Common myeloid progenitor, CD34-positive (primary cell): ENCODE measurements around the gene NRN1.
A peak's percentile ranks its signal among the peaks of the same experiment; 100 is the strongest.

Experiments
- CTCF ChIA-PET: fragments of 350-600 bp; sonication (Branson Sonifier 250); formaldehyde crosslinking; loops from one replicate; lab custom pipeline; 2021; ENCODE audit warnings: antibody characterized with exemption; lab: Charles Lee
- POLR2A ChIA-PET: fragments of 350-600 bp; sonication (Branson Sonifier 250); formaldehyde crosslinking; loops from one replicate; lab custom pipeline; 2021; ENCODE audit warnings: antibody characterized with exemption; lab: Charles Lee
- DNase-seq, 3 donors: peaks; one replicate each; pipeline versions ENCODE4 v3.0.0 to v3.0.0-alpha.2; 2013
- H3K27ac ChIP-seq, 2 experiments: 1 replicate in 1 of 2; 2 replicates in 1 of 2; pipeline ENCODE4 v1.7.0; 2013; ENCODE audit warnings: inconsistent platforms in 2 of 2, low read length in 2 of 2, mild to moderate bottlenecking in 2 of 2, low read depth in 1 of 2, moderate library complexity in 1 of 2; ENCODE audit not compliant: severe bottlenecking in 2 of 2, insufficient read depth in 1 of 2, poor library complexity in 1 of 2
- H3K27me3 ChIP-seq, 5 experiments: replicated peaks in 2 of 5; 1 replicate in 3 of 5; 2 replicates in 2 of 5; pipeline versions ENCODE4 v1.6.1 to v1.7.0; 2013; ENCODE audit warnings: low read length in 4 of 5, mild to moderate bottlenecking in 2 of 5, moderate library complexity in 2 of 5, inconsistent platforms in 1 of 5; ENCODE audit not compliant: insufficient read depth in 5 of 5, control insufficient read depth in 4 of 5
- H3K36me3 ChIP-seq, 4 experiments: 1 replicate in 2 of 4; 2 replicates in 2 of 4; pipeline versions ENCODE4 v1.6.1 to v1.7.0; 2013; ENCODE audit warnings: low read length in 3 of 4, control low read depth in 1 of 4, mild to moderate bottlenecking in 1 of 4; ENCODE audit not compliant: control insufficient read depth in 4 of 4, insufficient read depth in 4 of 4
- H3K4me1 ChIP-seq, 4 experiments: 1 replicate in 3 of 4; 2 replicates in 1 of 4; pipeline versions ENCODE4 v1.6.1 to v1.7.1; 2013; ENCODE audit warnings: low read length in 3 of 4, mild to moderate bottlenecking in 3 of 4, control low read depth in 1 of 4, inconsistent platforms in 1 of 4, moderate library complexity in 1 of 4; ENCODE audit not compliant: control insufficient read depth in 4 of 4, insufficient read depth in 4 of 4; ENCODE audit errors: control extremely low read depth in 1 of 4
- H3K4me3 ChIP-seq, 7 experiments: 1 replicate in 4 of 7; 2 replicates in 3 of 7; pipeline versions ENCODE4 v1.5.1 to v1.7.0; 2013; ENCODE audit warnings: mild to moderate bottlenecking in 7 of 7, low read length in 6 of 7, moderate library complexity in 6 of 7, inconsistent platforms in 2 of 7, low read depth in 2 of 7, control low read depth in 1 of 7; ENCODE audit not compliant: insufficient read depth in 4 of 7, control insufficient read depth in 1 of 7; ENCODE audit errors: extremely low read depth in 1 of 7
- H3K9me3 ChIP-seq, 5 experiments: 1 replicate in 4 of 5; 2 replicates in 1 of 5; pipeline versions ENCODE4 v1.6.1 to v1.7.1; 2013; ENCODE audit warnings: low read length in 4 of 5, mild to moderate bottlenecking in 2 of 5, inconsistent platforms in 1 of 5, low read depth in 1 of 5, moderate library complexity in 1 of 5; ENCODE audit not compliant: control insufficient read depth in 4 of 5, insufficient read depth in 2 of 5; ENCODE audit errors: control extremely low read depth in 1 of 5
- WGBS: methylation state at CpG from one replicate; pipeline ENCODE4 v1.1.5; 2013; ENCODE audit not compliant: insufficient coverage; 5-methylcytosine and 5-hydroxymethylcytosine counted together

NRN1 gene

GRCh38 chr6:5962794-5963193, 43.9 kb downstream of the NRN1 start:
- Histone ChIP-seq H3K27me3 (no peaks in the 10 kb centered on the region), H3K9me3 (peaks cover 0 to 3% (median 0%) of the 10 kb centered on the region in 5 experiments), H3K4me1 (no peaks in the 10 kb centered on the region), H3K4me3 (no peak overlapping the region), H3K27ac (no peak overlapping the region), H3K36me3 (no peaks in the 10 kb centered on the region)
- POLR2A ChIA-PET, result no interaction called here
- DNase-seq, result no peak
- CTCF ChIA-PET, result no interaction called here
- WGBS, result 100% methylated on average over 1 of the region's 2 CpGs

- H3K27ac ChIP-seq, result no peak overlapping the region
- no peaks in the 10 kb centered on the region for H3K36me3 ChIP-seq
- no peaks in the 10 kb centered on the region for H3K4me1 ChIP-seq
- no peak for DNase-seq
- H3K4me3 ChIP-seq, result no peak overlapping the region
- CTCF ChIA-PET, result no interaction called here
- POLR2A ChIA-PET, result no interaction called here
- WGBS, result 100% methylated on average over 2 of the region's 2 CpGs
- H3K27me3 ChIP-seq, result no peaks in the 10 kb centered on the region
- peaks cover 0 to 3% (median 0%) of the 10 kb centered on the region in 5 experiments for H3K9me3 ChIP-seq
Measured at GRCh38 chr6:5961836-5962235, 44.9 kb downstream of the NRN1 start.

DNA sequence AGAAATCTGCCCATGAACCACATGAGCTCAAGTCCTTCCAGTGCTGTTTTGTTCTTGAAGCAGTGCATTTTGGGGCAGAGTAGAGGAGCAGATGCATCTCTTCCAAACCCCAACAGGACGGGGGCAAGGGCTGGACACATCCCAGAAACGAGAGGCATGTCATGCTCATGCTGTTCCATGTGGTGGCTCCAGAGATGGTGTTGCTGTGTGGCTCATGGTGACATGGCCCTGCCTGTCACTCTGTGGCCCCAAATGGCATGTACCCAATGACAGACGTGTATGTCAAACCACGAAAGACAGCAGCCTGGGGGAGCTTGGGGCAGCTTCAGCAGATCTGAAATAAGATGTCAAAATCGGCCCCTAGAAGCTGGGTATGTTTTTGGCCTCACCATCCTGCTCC, 46.3 kb downstream of the NRN1 start:
- Histone ChIP-seq H3K27ac (no peak overlapping the region), H3K27me3 (no peaks in the 10 kb centered on the region), H3K36me3 (no peaks in the 10 kb centered on the region), H3K9me3 (peaks cover 0 to 3% (median 0%) of the 10 kb centered on the region in 5 experiments), H3K4me3 (no peak overlapping the region), H3K4me1 (no peaks in the 10 kb centered on the region)
- CTCF ChIA-PET, result no interaction called here
- DNase-seq, result no peak
- 94% methylated on average over 5 of the region's 5 CpGs for WGBS
- POLR2A ChIA-PET, result no interaction called here

GRCh38 chr6:5958921-5959320, 47.8 kb downstream of the NRN1 start:
- DNase-seq, result no peak
- H3K4me3 ChIP-seq, result no peak overlapping the region
- ChIA-PET POLR2A (no interaction called here), CTCF (no interaction called here)
- no peaks in the 10 kb centered on the region for H3K36me3 ChIP-seq
- WGBS, result 94% methylated on average over 2 of the region's 2 CpGs
- H3K27me3 ChIP-seq, result no peaks in the 10 kb centered on the region
- H3K27ac ChIP-seq, result no peak overlapping the region
- H3K4me1 ChIP-seq, result no peaks in the 10 kb centered on the region
- peaks cover 0 to 3% (median 0%) of the 10 kb centered on the region in 5 experiments for H3K9me3 ChIP-seq

GRCh38 chr6:5956939-5957338, 49.8 kb downstream of the NRN1 start:
- Histone ChIP-seq H3K4me3 (no peak overlapping the region), H3K27me3 (peaks cover 0 to 2% (median 2%) of the 10 kb centered on the region in 5 experiments), H3K27ac (no peak overlapping the region), H3K36me3 (no peaks in the 10 kb centered on the region), H3K4me1 (no peaks in the 10 kb centered on the region), H3K9me3 (no peaks in the 10 kb centered on the region)
- no peak for DNase-seq
- WGBS, result 89% methylated on average over 4 of the region's 6 CpGs
- ChIA-PET POLR2A (no interaction called here), CTCF (interaction anchor here (1.4 kb wide), 1 partner anchor 15 kb away, joined by 4 read pairs; no protein-coding TSS in a partner anchor)

GRCh38 chr6:5950361-5950785, 56.4 kb downstream of the NRN1 start:
- Histone ChIP-seq H3K27ac (no peak overlapping the region), H3K4me3 (no peak overlapping the region), H3K27me3 (peaks cover 0 to 2% (median 2%) of the 10 kb centered on the region in 5 experiments), H3K9me3 (no peaks in the 10 kb centered on the region), H3K36me3 (no peaks in the 10 kb centered on the region), H3K4me1 (no peaks in the 10 kb centered on the region)
- 77% methylated on average over 5 of the region's 5 CpGs for WGBS
- CTCF ChIA-PET, result no interaction called here
- peak; percentile 4 to 26 (median 21) for DNase-seq
- POLR2A ChIA-PET, result no interaction called here
